ENCODE results near the gene GIT1. TPM values are rescaled to one million over a fixed set of nuclear protein-coding genes. Genes with fewer than 3 reads are reported as not detected.

GIT1 gene
- total and polyA plus RNA-seq, 8 donors = 17.7 to 67.2 (median 28.7) TPM

DNA sequence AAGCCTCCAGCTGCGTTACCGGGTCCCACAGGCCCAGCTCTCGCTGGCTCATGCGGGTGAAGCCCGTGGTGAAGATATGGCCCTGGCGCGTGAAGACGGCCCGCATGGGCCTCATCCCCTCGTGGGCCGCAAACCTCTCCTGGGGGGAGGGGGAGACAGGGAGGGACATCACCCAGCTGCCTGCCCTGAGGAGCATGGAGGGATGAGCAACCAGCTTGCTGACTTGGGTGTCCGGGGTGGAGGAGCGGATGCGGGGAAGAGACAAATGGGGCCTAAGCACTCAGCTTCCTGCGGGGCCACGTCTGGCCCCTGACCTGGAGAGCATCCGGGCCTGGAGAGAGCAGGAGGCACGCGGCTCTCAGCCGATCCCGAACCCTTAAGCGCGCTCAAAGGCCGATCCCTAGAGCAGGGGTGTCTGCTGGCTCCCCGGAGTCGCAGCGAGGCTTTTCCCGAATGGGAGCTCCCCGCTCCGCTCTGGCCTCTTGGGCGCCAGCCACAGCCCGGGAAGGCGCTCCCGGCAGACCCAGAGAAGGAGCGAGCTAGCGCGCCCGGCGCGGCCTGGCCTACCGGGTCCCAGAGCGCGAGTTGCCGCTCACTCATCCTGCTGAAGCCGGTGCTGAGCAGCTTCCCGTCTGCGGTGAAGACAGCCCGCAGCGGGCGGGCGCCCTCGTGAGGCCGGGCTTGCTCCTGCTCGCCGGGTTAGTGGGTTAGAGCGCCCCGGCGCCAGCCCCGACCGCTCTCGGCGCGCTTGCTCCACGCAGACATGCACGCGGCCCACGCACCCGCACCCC is 28.2 kb upstream of the GIT1 start:
- H3K4me3 ChIP-seq = peak overlapping the region; percentile 36 to 58 (median 41)
- H3K27me3 ChIP-seq = peaks cover 0 to 65% (median 26%) of the 10 kb centered on the region in 3 donors

DNA sequence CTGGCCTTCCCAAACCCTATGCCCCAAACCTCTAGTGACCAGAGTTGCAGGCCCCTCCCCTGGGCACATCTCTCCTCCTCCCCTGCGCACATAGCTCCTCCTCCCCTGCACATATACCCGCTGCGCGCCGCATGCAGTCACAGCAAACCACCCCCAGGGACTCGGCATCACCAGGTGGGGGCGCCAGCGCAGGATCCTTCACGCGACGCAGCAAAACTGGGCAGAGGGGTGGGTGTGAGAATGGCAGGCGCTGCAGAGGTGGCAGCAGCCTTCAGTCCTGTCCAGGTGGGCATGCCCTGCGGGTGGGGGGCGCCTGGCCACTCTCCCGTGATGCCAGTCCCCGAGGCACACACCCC is 27.7 kb upstream of the GIT1 start:
- H3K9me3 ChIP-seq = no peaks in the 10 kb centered on the region
- peak overlapping the region in 2 of 5 donors; percentile 45 to 56 for H3K27ac ChIP-seq
- intact Hi-C loops (cut with DNase I; ENCODE audit: low total_unique reads) = no loop called here
- TF ChIP-seq, protein P1, sequence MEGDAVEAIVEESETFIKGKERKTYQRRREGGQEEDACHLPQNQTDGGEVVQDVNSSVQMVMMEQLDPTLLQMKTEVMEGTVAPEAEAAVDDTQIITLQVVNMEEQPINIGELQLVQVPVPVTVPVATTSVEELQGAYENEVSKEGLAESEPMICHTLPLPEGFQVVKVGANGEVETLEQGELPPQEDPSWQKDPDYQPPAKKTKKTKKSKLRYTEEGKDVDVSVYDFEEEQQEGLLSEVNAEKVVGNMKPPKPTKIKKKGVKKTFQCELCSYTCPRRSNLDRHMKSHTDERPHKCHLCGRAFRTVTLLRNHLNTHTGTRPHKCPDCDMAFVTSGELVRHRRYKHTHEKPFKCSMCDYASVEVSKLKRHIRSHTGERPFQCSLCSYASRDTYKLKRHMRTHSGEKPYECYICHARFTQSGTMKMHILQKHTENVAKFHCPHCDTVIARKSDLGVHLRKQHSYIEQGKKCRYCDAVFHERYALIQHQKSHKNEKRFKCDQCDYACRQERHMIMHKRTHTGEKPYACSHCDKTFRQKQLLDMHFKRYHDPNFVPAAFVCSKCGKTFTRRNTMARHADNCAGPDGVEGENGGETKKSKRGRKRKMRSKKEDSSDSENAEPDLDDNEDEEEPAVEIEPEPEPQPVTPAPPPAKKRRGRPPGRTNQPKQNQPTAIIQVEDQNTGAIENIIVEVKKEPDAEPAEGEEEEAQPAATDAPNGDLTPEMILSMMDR (IDR thresholded peaks at IDR 0.05) = peak in 5 of 7 experiments; percentile 22 to 63 (median 57)
- peak in 2 of 3 donors; percentile 5 to 54 for TF ChIP-seq POLR2AphosphoS5 (IDR thresholded peaks at IDR 0.05)
- TF ChIP-seq POLR2A (IDR thresholded peaks at IDR 0.05) = no peak
- TF ChIP-seq EP300 (IDR thresholded peaks at IDR 0.05) = no peak
- no peaks in the 10 kb centered on the region for H3K36me3 ChIP-seq
- H3K27me3 ChIP-seq = peaks cover 0 to 66% (median 22%) of the 10 kb centered on the region in 3 donors
- WGBS, 5 donors = 0 to 2% (median 1%) methylated on average over 2 to 16 of the region's 16 CpGs
- peaks cover 58 to 76% (median 66%) of the 10 kb centered on the region in 4 donors for H3K4me1 ChIP-seq
- peak overlapping the region; percentile 36 to 58 (median 41) for H3K4me3 ChIP-seq
- DNase-seq = peak; percentile 83 to 91

More for the DNA sequence above, 28.2 kb upstream of the GIT1 start:
- TF ChIP-seq POLR2AphosphoS5 (IDR thresholded peaks at IDR 0.05) (peak in 1 of 3 donors; percentile 46), POLR2A (IDR thresholded peaks at IDR 0.05) (no peak), EP300 (IDR thresholded peaks at IDR 0.05) (no peak)
- TF ChIP-seq, protein P1 (IDR thresholded peaks at IDR 0.05) = peak in 5 of 7 experiments; percentile 17 to 65 (median 62)
- H3K27ac ChIP-seq = peak overlapping the region in 4 of 5 donors; percentile 45 to 56 (median 52)
- 3 to 5% (median 4%) methylated on average over 27 to 68 of the region's 68 CpGs; no CpG with 5 or more reads in 1 of the 5 donors for WGBS, 5 donors
- peaks cover 62 to 80% (median 72%) of the 10 kb centered on the region in 4 donors for H3K4me1 ChIP-seq
- intact Hi-C loops (cut with DNase I; ENCODE audit: low total_unique reads) = no loop called here
- H3K9me3 ChIP-seq = no peaks in the 10 kb centered on the region
- no peaks in the 10 kb centered on the region for H3K36me3 ChIP-seq
- DNase-seq = peak; percentile 87 to 89

DNA sequence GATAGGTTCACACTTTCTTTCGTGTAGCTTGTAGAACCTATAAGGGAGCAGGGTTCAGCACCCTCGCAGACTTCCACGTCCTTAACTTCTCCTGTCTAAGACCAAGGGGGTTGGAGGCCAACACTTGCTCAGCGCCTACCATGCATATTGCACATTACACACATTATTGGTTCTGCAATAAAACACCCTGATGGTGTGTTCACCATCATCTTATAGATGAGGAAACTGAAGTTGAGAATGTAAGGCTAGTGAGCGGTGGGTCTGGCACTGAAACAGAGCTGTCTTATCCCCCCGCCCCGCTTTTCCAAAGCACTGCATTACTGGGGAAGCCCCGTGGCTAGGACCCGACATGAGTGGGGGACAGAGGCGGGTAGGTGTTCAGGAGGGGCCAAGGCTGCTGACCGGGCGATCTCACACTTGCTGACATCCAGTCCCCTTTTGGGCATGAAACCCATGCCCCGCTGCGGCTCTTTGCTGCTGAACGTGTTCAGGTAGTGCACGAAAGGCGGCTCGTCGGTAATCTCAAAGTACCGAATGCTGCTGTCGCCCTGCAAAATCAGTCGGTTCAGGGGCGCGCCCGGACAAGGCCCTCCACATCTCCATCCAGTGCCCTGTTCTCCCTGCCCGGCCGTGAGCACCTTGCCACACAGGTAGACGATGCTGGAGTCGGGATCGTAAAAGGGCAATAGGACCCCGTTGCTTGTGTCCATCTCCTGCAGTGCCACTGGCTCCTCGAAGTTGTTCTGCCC is 27.0 kb upstream of the GIT1 start:
- H3K27ac ChIP-seq = peak overlapping the region in 1 of 5 donors; percentile 69
- H3K4me3 ChIP-seq = peak overlapping the region; percentile 39 to 58 (median 44)
- H3K36me3 ChIP-seq = no peaks in the 10 kb centered on the region
- intact Hi-C loops (cut with DNase I; ENCODE audit: low total_unique reads) = no loop called here
- peaks cover 53 to 71% (median 60%) of the 10 kb centered on the region in 4 donors for H3K4me1 ChIP-seq
- WGBS, 5 donors = 17 to 29% (median 20%) methylated on average over 28 to 32 of the region's 32 CpGs
- H3K9me3 ChIP-seq = no peaks in the 10 kb centered on the region
- TF ChIP-seq, protein P1 (IDR thresholded peaks at IDR 0.05) = no peak
- TF ChIP-seq POLR2AphosphoS5 (IDR thresholded peaks at IDR 0.05) (no peak), POLR2A (IDR thresholded peaks at IDR 0.05) (no peak), EP300 (IDR thresholded peaks at IDR 0.05) (no peak)
- peaks cover 0 to 66% (median 22%) of the 10 kb centered on the region in 3 donors for H3K27me3 ChIP-seq
- DNase-seq = no peak

Data from stomach (tissue), 9 donors.